Activated T-cell treated with anti-CD3 and anti-CD28 coated beads, Interleukin-2, amount 50 U/mL, for 72 hours (primary cell): ENCODE measurements around the gene MED13L. TPM values are rescaled to one million over a fixed set of nuclear protein-coding genes. Genes with fewer than 3 reads are reported as not detected.
"Not testable (repeated sequence)": the region's sequence is repeated elsewhere in the genome, so short reads cannot be mapped to it uniquely, and the experiment has no call there.

Source experiments
- ATAC-seq, 2 donors: fragments of 150-1000 bp; cut with Tn5 transposase; replicated peaks in 1 of 2; 2 replicates each; pipeline ENCODE4 v1.10.0; 2021; ENCODE audit warnings: moderate library complexity in 2 of 2, mild to moderate bottlenecking in 1 of 2
- DNase-seq, 2 donors: peaks; one replicate each; pipeline ENCODE4 v3.0.0; 2021 to 2022; ENCODE audit warnings: mixed read lengths in 1 of 2
- H3K27ac Mint-ChIP-seq: one replicate; pipeline ENCODE4 v1.8.0; 2022; ENCODE audit warnings: mild to moderate bottlenecking, moderate library complexity, mixed read lengths
- H3K27me3 Mint-ChIP-seq: one replicate; pipeline ENCODE4 v1.8.0; 2022; ENCODE audit warnings: low read depth, mixed read lengths
- H3K36me3 Mint-ChIP-seq, 2 donors: one replicate each; pipeline ENCODE4 v1.8.0; 2022; ENCODE audit warnings: mixed read lengths in 2 of 2, mild to moderate bottlenecking in 1 of 2; ENCODE audit not compliant: insufficient read depth in 2 of 2
- H3K4me1 Mint-ChIP-seq: one replicate; pipeline ENCODE4 v1.8.0; 2022; ENCODE audit warnings: low read depth, mixed read lengths
- H3K4me3 Mint-ChIP-seq, 2 donors: one replicate each; pipeline ENCODE4 v1.8.0; 2022; ENCODE audit warnings: mild to moderate bottlenecking in 2 of 2, mixed read lengths in 2 of 2, moderate library complexity in 2 of 2
- H3K9me3 Mint-ChIP-seq, 2 donors: one replicate each; pipeline ENCODE4 v1.8.0; 2022; ENCODE audit warnings: mixed read lengths in 2 of 2
- total RNA-seq, 2 donors: library from RNA; stranded (reverse); gene quantifications; one replicate each; pipeline ENCODE4 v1.2.3, GENCODE V29; 2022

The MED13L gene
- total RNA-seq, 2 donors from 2014 or later, result 72.8 to 74.5 TPM

- no peak overlapping the region for H3K4me3 Mint-ChIP-seq
- peaks cover 0 to under 1% of the 10 kb centered on the region in 2 donors for H3K9me3 Mint-ChIP-seq
- H3K27me3 Mint-ChIP-seq, result no peaks in the 10 kb centered on the region
- H3K27ac Mint-ChIP-seq, result no peak overlapping the region
- peaks cover 0 to 8% of the 10 kb centered on the region in 2 donors for H3K36me3 Mint-ChIP-seq
- ATAC-seq, result no peak
- H3K4me1 Mint-ChIP-seq, result peaks cover 71% of the 10 kb centered on the region
- no peak for DNase-seq
Observed at GRCh38 chr12:116244474-116245090, 32.9 kb downstream of the MED13L start.

GRCh38 chr12:116244001-116244400 lies 33.5 kb downstream of the MED13L start:
- no peak for DNase-seq
- no peaks in the 10 kb centered on the region for H3K9me3 Mint-ChIP-seq
- H3K36me3 Mint-ChIP-seq, result peaks cover 0 to 2% of the 10 kb centered on the region in 2 donors
- H3K4me3 Mint-ChIP-seq, result peak overlapping the region in 1 of 2 donors; percentile 22
- ATAC-seq, result no peak
- peaks cover 65% of the 10 kb centered on the region for H3K4me1 Mint-ChIP-seq
- H3K27me3 Mint-ChIP-seq, result no peaks in the 10 kb centered on the region
- H3K27ac Mint-ChIP-seq, result peak overlapping the region; percentile 57

GRCh38 chr12:116242740-116243139 lies 34.8 kb downstream of the MED13L start:
- Mint-ChIP-seq H3K27me3 (no peaks in the 10 kb centered on the region), H3K9me3 (no peaks in the 10 kb centered on the region), H3K4me1 (peaks cover 56% of the 10 kb centered on the region), H3K4me3 (no peak overlapping the region), H3K27ac (no peak overlapping the region), H3K36me3 (no peaks in the 10 kb centered on the region)
- DNase-seq (no peak), ATAC-seq (no peak)

DNA sequence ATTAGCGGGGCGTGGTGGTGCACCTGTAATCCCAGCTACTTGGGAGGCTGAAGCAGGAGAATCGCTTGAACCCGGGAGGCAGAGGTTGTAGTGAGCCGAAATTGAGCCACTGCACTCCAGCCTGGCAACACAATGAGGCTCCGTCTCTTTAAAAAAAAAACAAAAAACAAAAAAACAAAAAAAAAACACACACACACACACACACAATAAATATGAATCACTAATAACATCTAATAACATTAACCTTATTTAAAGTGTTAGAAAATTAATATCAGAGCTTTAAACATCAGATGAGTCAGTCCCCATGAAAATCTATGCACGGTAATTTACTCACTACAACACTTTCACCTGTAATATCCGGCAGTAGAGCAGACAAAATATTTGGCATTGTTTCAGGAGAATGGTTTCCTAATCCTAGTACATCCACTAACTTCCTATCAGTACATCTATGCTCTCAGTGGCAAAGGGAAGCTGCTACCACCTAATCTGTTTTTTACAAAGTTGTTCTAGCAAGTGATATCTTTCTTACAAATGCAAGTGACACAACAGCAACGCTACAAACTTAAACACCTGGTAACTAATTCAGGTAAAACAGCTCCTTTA lies 36.2 kb downstream of the MED13L start:
- no peak overlapping the region for H3K27ac Mint-ChIP-seq
- H3K9me3 Mint-ChIP-seq, result no peaks in the 10 kb centered on the region
- ATAC-seq (no peak), DNase-seq (no peak)
- H3K4me1 Mint-ChIP-seq, result peaks cover 59% of the 10 kb centered on the region
- no peak overlapping the region for H3K4me3 Mint-ChIP-seq
- no peaks in the 10 kb centered on the region for H3K27me3 Mint-ChIP-seq
- no peaks in the 10 kb centered on the region for H3K36me3 Mint-ChIP-seq

DNA sequence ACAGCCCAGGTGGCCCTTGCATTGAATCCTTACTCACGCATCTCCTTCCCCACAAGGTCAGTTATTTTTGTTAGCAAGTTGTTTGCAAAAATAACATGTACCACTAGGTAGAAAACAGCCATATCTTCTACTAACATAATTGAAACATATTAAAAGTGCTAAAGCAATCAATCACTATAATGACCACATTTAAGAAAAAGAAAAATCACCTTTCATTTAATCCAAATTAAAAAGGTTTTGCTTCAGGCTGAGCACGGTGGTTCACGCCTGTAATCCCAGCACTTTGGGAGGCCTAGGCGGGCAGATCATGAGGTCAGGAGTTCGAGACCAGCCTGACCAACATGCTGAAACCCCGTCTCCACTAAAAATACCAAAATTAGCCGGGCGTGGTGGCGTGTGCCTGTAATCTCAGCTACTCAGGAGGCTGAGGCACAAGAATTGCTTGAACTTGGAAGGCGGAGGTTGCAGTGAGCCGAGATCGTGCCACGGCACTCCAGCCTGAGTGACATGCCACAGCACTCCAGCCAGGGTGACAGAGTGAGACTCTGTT lies 38.8 kb downstream of the MED13L start:
- H3K27me3 Mint-ChIP-seq, H3K4me3 Mint-ChIP-seq, ATAC-seq, DNase-seq, H3K36me3 Mint-ChIP-seq, H3K27ac Mint-ChIP-seq, H3K9me3 Mint-ChIP-seq: not testable (repeated sequence)
- H3K4me1 Mint-ChIP-seq, result peaks cover 42% of the 10 kb centered on the region

- no peaks in the 10 kb centered on the region for H3K9me3 Mint-ChIP-seq
- no peak for ATAC-seq
- no peak for DNase-seq
- peaks cover 37% of the 10 kb centered on the region for H3K4me1 Mint-ChIP-seq
- H3K36me3 Mint-ChIP-seq, result no peaks in the 10 kb centered on the region
- H3K27me3 Mint-ChIP-seq, result no peaks in the 10 kb centered on the region
- H3K27ac Mint-ChIP-seq, result no peak overlapping the region
- H3K4me3 Mint-ChIP-seq, result no peak overlapping the region
Observed at GRCh38 chr12:116238149-116238548, 39.3 kb downstream of the MED13L start.

DNA sequence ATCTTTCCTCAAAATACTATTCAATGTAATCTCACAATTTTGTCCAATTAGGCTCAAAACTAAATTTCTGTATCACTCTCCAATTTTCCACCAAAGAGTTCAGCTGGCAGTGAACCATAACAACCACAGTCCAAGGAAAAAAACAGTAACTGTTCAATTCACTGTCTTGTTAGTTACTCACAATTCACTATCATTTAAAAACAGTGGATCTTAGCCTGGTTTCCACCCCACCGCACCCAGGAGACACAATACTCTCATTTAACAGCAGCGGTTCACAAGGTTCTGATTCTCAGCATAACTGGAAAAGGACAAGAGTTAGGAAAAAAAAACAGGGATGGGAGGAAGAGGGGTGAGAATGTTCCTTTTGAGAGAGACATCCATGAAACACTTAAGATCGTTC lies 40.5 kb downstream of the MED13L start:
- Mint-ChIP-seq H3K36me3 (no peaks in the 10 kb centered on the region), H3K9me3 (no peaks in the 10 kb centered on the region), H3K27ac (peak overlapping the region; percentile 93), H3K4me3 (peak overlapping the region in 1 of 2 donors; percentile 68), H3K27me3 (no peaks in the 10 kb centered on the region), H3K4me1 (peaks cover 34% of the 10 kb centered on the region)
- DNase-seq (no peak), ATAC-seq (no peak)

- Mint-ChIP-seq H3K36me3 (no peaks in the 10 kb centered on the region), H3K9me3 (no peaks in the 10 kb centered on the region), H3K4me1 (peaks cover 30% of the 10 kb centered on the region), H3K27ac (peak overlapping the region; percentile 93), H3K27me3 (no peaks in the 10 kb centered on the region), H3K4me3 (peak overlapping the region in 1 of 2 donors; percentile 68)
- peak in 1 of 2 donors; percentile 43 for ATAC-seq
- DNase-seq, result peak; percentile 27 to 36
Observed at GRCh38 chr12:116236148-116236731, 41.3 kb downstream of the MED13L start.

- not testable (repeated sequence) for H3K36me3 Mint-ChIP-seq, H3K27me3 Mint-ChIP-seq, H3K27ac Mint-ChIP-seq, H3K9me3 Mint-ChIP-seq, DNase-seq, H3K4me3 Mint-ChIP-seq, ATAC-seq
- H3K4me1 Mint-ChIP-seq, result peaks cover 24% of the 10 kb centered on the region
Observed at GRCh38 chr12:116234148-116234547, 43.3 kb downstream of the MED13L start.

DNA sequence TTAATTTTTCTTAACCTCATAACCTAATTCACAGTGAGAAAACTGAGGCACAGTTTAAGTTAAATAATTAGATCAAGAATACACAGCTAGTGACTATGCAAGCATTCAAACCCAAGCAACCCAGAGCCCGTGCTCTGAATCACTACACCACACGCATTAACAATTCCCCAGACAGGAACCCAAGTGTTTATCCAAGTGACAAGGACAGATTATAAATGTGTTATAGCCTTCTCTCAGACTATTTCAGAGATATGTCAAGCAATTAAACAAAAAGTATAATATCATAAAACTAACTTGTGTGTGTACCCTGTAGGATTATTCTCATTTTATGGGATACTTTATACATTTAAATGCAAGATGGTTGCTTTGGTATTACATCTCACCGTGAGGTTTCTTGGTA lies 43.8 kb downstream of the MED13L start:
- H3K4me3 Mint-ChIP-seq, result no peak overlapping the region
- H3K9me3 Mint-ChIP-seq, result no peaks in the 10 kb centered on the region
- peaks cover 24% of the 10 kb centered on the region for H3K4me1 Mint-ChIP-seq
- H3K27me3 Mint-ChIP-seq, result no peaks in the 10 kb centered on the region
- H3K36me3 Mint-ChIP-seq, result no peaks in the 10 kb centered on the region
- DNase-seq (no peak), ATAC-seq (no peak)
- no peak overlapping the region for H3K27ac Mint-ChIP-seq

DNA sequence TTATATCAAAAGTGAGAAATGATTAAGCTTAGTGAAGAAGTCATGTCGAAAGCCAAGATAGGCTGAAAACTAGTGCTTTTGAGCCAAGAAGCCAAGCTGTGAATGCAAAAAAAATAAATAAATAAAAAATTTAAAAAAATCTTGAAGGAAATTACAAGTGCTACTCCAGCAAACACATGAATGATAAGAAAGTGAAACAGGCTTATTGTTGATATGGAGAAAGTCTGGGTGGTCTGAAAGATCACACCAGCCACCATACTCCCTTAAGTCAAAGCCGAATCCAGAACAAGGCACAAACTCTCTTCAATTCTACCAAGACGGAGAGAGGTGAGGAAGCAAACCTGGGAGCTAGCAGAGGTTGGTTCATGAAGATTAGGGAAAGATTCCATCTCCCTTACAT lies 49.7 kb downstream of the MED13L start:
- ATAC-seq, result no peak
- no peaks in the 10 kb centered on the region for H3K27me3 Mint-ChIP-seq
- H3K27ac Mint-ChIP-seq, result no peak overlapping the region
- no peaks in the 10 kb centered on the region for H3K36me3 Mint-ChIP-seq
- no peak for DNase-seq
- H3K9me3 Mint-ChIP-seq, result no peaks in the 10 kb centered on the region
- peaks cover 2% of the 10 kb centered on the region for H3K4me1 Mint-ChIP-seq
- no peak overlapping the region for H3K4me3 Mint-ChIP-seq

- no peak overlapping the region for H3K27ac Mint-ChIP-seq
- DNase-seq (no peak), ATAC-seq (no peak)
- H3K9me3 Mint-ChIP-seq, result no peaks in the 10 kb centered on the region
- no peaks in the 10 kb centered on the region for H3K36me3 Mint-ChIP-seq
- H3K4me1 Mint-ChIP-seq, result peaks cover 10% of the 10 kb centered on the region
- no peaks in the 10 kb centered on the region for H3K27me3 Mint-ChIP-seq
- no peak overlapping the region for H3K4me3 Mint-ChIP-seq
Observed at GRCh38 chr12:116226026-116226425, 51.5 kb downstream of the MED13L start.

GRCh38 chr12:116222358-116222757 lies 55.1 kb downstream of the MED13L start:
- Mint-ChIP-seq H3K27me3 (no peaks in the 10 kb centered on the region), H3K36me3 (no peaks in the 10 kb centered on the region), H3K27ac (peak overlapping the region; percentile 0), H3K4me1 (peaks cover 21% of the 10 kb centered on the region), H3K9me3 (no peaks in the 10 kb centered on the region), H3K4me3 (no peak overlapping the region)
- ATAC-seq (no peak), DNase-seq (peak; percentile 22 to 31)
